Skeletal muscle cell (primary cell): ENCODE data around the gene MMP11.

Source experiments
- DNase-seq: peaks from one replicate; pipeline ENCODE4 v3.0.0-alpha.2; 2010; ENCODE audit warnings: low read depth
- H3K4me3 ChIP-seq: 2 replicates; pipeline ENCODE4 v1.5.1; 2011; ENCODE audit warnings: low read depth, mild to moderate bottlenecking, control low read depth, low read length, moderate library complexity

MMP11 gene

DNA sequence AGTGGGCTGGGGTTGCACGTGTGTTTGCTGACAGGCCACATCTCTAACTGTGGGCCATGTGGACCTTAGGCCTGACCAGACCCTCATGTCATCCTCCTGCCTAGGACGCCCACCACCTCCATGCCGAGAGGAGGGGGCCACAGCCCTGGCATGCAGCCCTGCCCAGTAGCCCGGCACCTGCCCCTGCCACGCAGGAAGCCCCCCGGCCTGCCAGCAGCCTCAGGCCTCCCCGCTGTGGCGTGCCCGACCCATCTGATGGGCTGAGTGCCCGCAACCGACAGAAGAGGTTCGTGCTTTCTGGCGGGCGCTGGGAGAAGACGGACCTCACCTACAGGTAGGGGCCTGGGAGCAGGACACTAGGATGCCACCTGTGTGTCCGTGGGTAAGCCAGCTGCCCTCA lies 6.4 kb downstream of the MMP11 start:
- H3K4me3 ChIP-seq: no peak overlapping the region
- DNase-seq: no peak

DNA sequence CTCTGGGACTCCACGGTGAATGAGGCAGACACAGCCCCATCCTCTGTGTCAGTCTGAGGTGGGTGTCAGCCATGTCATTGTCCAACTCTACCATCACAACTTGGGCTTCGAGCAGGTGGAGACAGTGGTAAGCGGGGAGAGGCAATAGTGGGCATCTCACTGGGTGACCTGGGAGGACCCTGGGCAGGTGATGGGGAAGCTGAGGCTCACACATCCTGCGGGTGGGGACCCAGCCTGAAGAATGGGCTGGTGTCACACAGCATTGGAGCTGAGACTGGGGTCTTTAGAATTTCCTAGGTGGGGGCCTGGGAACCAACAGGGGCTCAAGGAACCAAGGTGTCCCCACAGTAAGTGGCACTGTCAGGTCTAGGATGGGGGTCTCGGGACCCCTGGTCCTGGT lies 7.1 kb downstream of the MMP11 start:
- no peak for DNase-seq
- H3K4me3 ChIP-seq: no peak overlapping the region

DNA sequence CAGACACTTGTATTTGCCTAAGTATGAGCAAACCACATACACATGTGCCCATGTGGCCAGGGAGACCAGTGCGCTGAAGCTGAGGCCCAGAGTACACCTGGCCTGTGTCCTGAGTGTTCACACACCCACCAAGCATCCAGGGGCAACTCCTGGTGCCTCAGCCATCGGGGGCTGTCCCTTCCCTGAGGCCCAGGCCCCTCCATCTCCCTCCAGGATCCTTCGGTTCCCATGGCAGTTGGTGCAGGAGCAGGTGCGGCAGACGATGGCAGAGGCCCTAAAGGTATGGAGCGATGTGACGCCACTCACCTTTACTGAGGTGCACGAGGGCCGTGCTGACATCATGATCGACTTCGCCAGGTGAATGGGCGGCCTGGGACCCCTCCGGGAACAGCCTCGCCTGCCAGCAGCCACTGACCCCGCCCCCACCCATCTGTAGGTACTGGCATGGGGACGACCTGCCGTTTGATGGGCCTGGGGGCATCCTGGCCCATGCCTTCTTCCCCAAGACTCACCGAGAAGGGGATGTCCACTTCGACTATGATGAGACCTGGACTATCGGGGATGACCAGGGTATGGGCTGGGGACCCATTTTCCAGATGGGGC lies 7.6 kb downstream of the MMP11 start:
- DNase-seq: no peak
- H3K4me3 ChIP-seq: no peak overlapping the region

DNA sequence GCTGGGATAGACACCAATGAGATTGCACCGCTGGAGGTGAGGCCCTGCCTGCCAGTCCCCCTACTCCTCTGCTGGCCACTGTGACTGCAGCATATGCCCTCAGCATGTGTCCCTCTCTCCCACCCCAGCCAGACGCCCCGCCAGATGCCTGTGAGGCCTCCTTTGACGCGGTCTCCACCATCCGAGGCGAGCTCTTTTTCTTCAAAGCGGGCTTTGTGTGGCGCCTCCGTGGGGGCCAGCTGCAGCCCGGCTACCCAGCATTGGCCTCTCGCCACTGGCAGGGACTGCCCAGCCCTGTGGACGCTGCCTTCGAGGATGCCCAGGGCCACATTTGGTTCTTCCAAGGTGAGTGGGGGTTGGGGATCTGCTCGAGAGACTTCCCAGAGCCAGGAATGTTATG lies 8.4 kb downstream of the MMP11 start:
- H3K4me3 ChIP-seq: no peak overlapping the region
- no peak for DNase-seq

DNA sequence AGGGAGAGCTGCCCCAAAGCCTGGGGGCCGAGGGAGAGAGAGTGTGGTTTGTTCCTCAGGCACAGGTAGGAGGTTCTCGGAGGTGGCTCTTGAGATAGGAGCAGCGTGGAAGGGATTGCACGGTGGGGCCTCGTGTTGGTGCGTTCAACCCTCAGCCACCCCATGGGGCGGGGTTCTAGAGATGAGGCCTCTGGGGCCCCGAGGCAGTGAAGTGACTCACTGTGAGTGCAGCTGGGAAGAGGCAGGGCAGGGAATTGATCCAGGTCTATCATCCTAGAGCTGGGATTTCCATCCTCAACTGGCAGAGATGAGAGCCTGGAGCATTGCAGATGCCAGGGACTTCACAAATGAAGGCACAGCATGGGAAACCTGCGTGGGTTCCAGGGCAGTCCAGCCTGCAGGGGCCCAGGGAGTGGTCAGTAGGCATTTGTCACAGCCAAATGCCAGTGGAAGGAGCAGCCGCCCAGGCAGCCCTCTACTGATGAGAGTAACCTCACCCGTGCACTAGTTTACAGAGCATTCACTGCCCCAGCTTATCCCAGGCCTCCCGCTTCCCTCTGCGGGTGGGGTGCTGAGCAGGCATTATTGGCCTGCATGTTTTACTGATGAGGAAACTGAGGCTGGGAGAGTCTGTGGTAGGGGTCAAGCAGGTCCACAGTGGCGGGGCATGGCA lies 9.0 kb downstream of the MMP11 start:
- H3K4me3 ChIP-seq: no peak overlapping the region
- DNase-seq: no peak

DNA sequence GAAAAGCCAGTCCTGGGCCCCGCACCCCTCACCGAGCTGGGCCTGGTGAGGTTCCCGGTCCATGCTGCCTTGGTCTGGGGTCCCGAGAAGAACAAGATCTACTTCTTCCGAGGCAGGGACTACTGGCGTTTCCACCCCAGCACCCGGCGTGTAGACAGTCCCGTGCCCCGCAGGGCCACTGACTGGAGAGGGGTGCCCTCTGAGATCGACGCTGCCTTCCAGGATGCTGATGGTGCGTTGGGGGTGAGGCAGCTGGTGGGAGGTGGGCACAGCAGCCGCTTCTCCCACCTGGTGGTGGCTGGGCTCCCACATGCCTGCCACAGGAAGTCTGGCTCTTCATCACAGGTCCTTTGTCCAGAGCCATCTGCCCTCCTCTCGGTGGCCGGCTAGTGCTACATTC lies 9.6 kb downstream of the MMP11 start:
- no peak overlapping the region for H3K4me3 ChIP-seq
- no peak for DNase-seq

DNA sequence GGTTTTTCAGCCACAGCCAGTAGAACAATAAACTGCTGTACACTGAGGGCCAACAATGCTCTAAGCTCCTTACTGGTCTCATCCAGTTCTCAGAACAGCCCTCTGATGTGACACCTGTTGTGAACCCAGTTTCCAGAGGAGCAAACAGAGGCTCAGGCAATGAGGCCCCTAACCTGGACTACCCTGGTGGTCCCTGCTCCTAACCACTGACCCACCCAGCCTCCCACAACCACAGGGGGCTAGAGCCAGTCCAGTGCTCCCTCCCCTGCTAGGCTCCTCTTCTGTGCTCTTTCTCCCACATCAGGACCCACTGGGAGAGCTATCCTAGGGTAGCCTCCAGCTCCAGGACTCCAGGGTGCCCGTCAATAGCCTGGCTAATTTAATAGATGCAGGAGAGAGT lies 10.1 kb downstream of the MMP11 start:
- no peak for DNase-seq
- H3K4me3 ChIP-seq: no peak overlapping the region

DNA sequence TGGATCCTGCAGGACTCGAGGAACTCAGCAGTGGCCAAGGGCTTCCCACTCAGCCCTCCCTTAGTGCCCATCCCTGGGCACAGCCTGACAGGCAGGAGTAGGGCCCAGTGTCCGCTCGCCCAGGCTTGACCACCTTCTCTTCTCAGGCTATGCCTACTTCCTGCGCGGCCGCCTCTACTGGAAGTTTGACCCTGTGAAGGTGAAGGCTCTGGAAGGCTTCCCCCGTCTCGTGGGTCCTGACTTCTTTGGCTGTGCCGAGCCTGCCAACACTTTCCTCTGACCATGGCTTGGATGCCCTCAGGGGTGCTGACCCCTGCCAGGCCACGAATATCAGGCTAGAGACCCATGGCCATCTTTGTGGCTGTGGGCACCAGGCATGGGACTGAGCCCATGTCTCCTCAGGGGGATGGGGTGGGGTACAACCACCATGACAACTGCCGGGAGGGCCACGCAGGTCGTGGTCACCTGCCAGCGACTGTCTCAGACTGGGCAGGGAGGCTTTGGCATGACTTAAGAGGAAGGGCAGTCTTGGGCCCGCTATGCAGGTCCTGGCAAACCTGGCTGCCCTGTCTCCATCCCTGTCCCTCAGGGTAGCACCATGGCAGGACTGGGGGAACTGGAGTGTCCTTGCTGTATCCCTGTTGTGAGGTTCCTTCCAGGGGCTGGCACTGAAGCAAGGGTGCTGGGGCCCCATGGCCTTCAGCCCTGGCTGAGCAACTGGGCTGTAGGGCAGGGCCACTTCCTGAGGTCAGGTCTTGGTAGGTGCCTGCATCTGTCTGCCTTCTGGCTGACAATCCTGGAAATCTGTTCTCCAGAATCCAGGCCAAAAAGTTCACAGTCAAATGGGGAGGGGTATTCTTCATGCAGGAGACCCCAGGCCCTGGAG lies 10.9 kb downstream of the MMP11 start:
- DNase-seq: no peak
- no peak overlapping the region for H3K4me3 ChIP-seq

DNA sequence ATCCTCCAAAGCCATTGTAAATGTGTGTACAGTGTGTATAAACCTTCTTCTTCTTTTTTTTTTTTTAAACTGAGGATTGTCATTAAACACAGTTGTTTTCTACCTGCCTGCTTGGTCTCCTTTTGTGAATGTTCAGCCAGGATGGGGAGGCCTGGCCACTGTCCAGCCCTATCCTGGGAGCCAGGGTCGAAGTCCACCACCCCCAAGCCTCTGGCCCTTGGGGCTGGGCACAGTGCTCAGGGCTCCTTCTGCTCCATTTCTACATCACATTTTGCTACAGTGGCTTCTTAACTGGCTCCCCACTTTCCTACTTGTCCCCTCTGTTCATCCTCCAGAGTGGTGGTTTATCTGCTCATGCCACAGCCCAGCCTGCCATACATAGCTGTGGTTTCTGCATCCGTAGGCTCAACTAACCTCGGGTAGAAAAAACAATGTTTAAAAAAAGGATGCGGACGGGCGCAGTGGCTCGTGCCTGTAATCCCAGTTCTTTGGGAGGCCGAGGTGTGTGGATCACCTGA lies 11.6 kb downstream of the MMP11 start:
- H3K4me3 ChIP-seq: no peak overlapping the region
- no peak for DNase-seq

DNA sequence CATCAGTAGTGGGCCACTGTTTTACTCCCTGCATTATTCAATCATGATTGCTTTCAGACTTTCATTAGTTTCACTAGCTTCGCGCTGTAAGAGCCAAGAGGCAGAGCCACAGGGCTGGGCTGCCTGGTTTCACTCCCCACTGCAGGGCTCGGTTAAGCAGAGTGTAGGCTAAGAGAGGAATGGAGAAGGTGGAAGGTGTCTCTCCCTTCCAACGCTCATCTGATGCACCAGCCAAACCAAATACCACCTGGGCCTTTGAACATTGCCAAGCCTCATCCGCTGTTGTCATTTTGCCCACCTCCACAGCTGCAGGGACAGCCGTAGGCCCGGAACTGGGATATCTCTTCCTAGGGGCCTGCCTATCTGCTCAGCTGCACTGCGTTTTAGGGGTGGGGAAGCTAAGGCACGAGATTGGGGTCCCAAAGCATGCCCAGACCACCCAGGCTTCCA lies 13.6 kb downstream of the MMP11 start:
- H3K4me3 ChIP-seq: peak overlapping the region; percentile 87
- DNase-seq: no peak

DNA sequence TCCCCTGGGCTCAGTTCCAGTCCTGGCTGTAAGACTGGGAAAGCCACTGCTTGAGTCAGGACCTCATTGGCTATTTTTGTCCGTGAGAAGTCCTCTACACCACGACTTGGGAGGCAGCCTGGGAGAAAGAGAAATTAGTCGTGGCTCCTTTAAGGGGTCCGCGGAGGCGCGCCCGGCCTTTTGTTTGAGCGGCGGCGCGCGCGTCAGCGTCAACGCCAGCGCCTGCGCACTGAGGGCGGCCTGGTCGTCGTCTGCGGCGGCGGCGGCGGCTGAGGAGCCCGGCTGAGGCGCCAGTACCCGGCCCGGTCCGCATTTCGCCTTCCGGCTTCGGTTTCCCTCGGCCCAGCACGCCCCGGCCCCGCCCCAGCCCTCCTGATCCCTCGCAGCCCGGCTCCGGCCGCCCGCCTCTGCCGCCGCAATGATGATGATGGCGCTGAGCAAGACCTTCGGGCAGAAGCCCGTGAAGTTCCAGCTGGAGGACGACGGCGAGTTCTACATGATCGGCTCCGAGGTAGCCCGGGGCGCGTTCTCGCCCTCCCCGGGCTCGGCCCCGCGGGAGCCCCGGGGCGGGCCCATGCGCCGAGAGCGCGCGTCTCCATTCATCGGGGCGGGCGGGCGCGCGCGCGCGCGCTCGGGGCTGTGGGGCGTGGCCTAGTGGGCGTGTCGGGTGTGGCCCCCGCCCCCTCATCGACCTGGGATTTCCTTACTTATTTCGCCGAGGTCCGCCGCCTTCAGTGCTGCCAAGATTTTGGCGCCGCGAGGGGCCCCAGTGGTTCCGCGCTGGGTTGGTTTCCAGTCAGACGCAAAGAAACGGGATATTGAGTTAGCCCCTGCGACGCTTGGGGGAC lies 14.3 kb downstream of the MMP11 start, which contains the start of gene SMARCB1:
SMARCB1 (plus strand) TSS at position 215 of the 848 bp plus-strand sequence; CDS start at position 419, 204 bp downstream.
- H3K4me3 ChIP-seq: peak within 1 kb of the TSS; percentile 87
- DNase-seq: peak; percentile 65

DNA sequence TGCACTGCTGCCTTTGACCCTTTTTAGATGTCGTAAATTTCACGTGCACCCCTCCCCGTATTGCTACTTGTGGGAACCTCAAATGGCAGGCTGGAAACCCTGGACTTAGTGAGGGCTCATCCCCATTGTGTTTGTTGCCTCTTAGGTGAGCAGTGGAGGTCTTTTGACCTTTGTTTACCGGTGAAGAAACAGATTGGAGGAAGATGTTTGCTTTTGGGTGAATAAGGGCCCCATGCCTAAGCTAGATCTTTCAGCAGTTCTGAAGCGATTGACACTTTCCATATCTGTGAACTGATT lies 14.9 kb downstream of the MMP11 start:
- no peak for DNase-seq
- H3K4me3 ChIP-seq: peak overlapping the region; percentile 87

DNA sequence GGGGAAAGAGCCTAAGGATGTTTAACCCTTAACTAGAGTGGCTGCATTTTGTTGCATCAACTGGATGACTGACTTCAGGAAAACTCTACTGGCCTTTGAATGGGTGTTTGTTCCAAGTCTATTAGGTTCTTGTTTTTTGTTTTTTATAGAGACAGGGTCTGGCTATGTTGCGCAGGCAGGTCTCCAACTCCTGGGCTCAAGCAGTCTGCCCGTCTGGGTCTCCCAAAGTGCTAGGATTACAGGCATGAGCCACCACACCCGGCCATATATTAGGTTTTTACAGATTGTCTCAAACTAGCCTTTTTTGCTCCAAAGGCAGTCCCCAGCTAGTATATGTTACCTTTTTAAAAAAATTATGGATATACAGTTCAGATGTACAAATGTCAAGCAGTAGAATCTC lies 15.3 kb downstream of the MMP11 start:
- no peak for DNase-seq
- H3K4me3 ChIP-seq: peak overlapping the region; percentile 87

DNA sequence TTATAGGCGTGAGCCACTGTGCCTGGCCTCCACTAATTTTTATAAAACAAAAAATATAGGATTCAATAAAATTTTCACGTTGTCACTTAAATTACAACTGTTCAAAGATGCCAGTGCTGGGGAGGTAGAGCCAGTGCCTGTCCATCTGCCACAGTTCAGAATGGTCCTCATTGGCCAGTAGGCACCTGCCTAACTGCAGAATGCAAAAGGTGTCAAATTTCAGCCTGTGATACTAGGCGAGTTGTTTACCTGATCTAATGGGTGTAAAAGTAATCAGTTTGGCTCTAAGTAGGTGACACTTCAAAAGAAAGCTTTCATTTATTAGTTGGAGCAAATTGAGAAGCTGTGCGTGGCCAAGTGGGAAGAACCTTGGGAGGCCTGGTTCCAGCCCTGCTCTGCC lies 16.5 kb downstream of the MMP11 start:
- no peak for DNase-seq
- H3K4me3 ChIP-seq: no peak overlapping the region

DNA sequence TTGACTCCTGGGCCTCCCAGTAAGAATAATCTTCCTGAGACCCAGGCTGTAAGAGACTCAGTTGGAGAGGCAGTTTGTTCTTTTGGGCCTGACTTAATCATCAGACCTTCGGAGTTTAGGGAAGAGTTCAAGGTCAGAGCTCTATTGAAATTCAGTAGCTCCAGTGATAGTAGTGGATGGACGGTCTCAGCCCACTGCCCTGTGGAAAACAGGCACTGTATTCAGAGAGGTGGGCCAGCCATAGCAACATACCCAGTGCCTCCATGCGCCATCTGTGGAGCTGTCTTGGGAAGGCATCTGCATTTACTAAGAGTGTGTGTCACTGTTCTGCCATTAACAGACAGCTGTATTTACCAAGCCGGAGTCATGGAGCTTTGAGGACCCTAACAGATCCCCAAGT lies 17.0 kb downstream of the MMP11 start:
- no peak overlapping the region for H3K4me3 ChIP-seq
- no peak for DNase-seq

DNA sequence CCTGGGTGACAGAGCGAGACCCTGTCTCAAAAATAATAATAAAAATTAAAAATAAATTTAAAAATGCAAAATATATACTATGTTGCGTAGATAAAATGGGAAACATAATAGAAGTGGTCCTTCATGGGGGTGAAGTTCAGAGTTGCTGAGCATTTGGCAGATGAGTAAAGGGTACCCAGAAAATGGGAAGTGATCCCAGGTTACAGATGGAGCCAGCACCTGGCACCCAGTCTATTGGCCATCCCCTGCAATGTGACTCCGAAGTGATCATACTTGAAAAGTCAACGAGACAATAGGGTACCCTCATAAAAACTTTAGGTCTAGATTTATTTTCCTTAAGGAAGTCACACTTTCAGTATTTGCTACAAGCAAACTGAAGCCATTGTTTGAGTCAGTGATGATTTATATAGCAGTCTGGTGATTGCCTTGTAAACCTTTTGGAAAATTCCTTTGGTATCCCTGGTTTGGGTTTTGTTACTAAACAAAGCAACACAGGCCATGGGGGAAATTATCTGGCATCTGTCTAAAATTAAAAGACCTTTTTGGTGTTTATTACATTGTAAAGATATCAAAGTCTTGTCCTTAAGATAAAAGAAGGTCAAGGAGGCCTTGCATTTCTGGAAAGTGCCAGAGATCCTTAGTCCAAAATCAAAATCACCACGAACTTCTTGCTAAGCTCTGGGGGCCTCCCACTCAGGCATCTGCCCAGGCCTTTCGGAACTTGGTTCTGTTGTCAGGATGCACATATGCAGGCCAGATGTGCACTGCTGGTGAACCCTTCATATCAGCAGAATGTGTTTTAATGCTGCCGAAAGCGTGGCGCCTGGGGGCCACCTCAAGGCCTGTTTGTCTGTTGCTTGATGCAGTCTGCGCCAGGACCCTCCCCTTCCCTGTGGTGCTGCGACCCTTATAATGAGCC lies 18.4 kb downstream of the MMP11 start:
- no peak overlapping the region for H3K4me3 ChIP-seq
- DNase-seq: no peak

DNA sequence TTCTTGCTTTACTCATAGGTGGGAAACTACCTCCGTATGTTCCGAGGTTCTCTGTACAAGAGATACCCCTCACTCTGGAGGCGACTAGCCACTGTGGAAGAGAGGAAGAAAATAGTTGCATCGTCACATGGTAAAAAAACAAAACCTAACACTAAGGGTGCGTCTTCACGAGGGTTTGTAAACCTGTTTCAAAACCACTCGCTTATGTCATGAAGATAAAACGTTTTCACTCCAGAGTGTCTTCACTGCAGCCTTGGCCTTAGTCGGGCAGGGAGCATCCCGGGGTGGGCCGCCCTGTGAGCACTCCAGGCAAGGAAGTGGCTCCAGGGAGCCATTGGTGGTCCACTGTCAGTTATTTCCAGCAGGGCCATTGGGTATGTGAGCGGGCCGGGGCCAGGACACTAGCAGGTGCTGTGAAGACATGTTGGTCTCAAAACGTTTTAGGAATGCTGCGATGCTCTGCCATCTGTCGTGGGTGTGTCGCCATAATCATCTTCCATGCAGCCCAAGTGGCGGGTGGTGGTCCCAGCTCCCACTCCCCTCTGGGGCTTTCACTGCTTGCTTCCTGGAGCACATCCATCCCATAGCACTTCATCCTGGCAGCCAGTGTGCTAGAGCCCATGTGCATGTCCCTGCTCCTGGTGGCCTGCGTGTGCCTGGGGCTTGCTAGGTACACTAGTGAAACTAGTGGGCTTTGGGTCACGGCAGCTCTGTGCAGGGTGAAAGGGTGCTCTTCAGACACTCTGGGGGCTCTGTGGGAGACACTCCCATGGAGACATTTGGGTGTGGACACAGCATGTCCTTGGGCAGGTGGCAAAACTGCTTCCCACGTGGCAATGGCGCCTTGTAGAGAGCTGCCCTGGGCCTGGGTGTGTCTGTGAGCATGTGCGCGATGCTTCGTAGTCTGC lies 19.3 kb downstream of the MMP11 start:
- H3K4me3 ChIP-seq: no peak overlapping the region
- DNase-seq: no peak

DNA sequence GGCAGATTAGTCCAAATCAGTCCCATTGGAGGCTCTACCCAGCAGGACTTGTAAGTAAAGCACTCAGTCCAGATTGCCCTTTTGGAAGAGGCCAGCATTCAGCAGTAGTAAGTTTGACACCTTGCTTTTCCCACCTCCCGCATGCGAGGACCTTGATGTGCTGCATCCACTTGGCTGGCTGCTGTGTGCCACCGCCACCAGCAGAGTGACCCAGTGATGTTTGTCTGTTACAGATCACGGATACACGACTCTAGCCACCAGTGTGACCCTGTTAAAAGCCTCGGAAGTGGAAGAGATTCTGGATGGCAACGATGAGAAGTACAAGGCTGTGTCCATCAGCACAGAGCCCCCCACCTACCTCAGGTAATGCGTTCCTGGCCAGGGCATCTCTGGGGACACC lies 20.7 kb downstream of the MMP11 start:
- DNase-seq: no peak
- no peak overlapping the region for H3K4me3 ChIP-seq
